Measurements from ENCODE around the gene SKI. TPM values are rescaled to one million over a fixed set of nuclear protein-coding genes. Genes with fewer than 3 reads are reported as not detected.
"Not testable (repeated sequence)": the region's sequence is repeated elsewhere in the genome, so short reads cannot be mapped to it uniquely, and the experiment has no call there.

Gene SKI
- polyA plus RNA-seq, 4 donors: 45.4 to 62.9 (median 58.6) TPM

DNA sequence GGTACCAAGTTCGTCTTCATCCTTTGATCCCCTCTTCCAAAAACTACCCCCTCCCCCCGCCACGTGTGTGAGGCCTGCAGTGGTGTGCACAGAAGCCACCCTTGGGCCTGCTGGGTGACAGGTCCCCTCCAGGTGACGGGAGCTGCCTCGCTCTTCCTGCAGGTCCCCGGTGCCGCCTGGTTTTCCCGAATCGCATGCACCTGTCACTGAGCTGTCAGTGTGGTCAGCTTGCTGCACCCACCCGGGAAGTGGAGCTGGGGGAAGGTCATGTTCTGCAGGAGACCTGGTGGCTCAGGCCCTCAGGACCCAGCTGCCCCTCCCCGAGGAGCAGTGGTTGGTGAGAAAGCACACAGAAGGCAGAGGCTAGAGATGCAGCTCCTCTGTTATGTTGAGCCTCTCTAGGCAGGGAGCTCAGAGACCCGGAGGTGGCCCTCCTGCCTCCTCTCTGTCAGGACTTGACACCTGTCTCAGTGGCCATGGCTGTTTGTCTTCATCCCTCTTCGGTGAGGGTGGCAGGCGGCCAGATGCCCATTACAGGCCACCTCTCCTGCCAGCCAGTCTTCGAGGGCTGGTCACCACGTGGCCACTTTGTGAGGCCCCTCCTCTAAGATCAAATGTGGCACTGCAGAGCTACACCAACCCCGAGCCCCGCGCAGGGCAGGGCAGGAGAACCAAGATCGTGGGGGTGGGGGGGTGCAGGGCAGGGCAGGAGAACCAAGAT, 60.9 kb downstream of the SKI start:
- no peak for DNase-seq (ENCODE audit: low read depth in 4 of 4, low spot score in 2 of 4)

- DNase-seq (ENCODE audit: low read depth in 4 of 4, low spot score in 2 of 4): no peak
These were observed 61.5 kb downstream of the SKI start for GRCh38 chr1:2289607-2290006.

- DNase-seq (ENCODE audit: low read depth in 4 of 4, low spot score in 2 of 4): no peak
These were observed 62.1 kb downstream of the SKI start for GRCh38 chr1:2290171-2290578.

- no peak for DNase-seq (ENCODE audit: low read depth in 4 of 4, low spot score in 2 of 4)
These were observed 62.7 kb downstream of the SKI start for GRCh38 chr1:2290595-2291510.

DNA sequence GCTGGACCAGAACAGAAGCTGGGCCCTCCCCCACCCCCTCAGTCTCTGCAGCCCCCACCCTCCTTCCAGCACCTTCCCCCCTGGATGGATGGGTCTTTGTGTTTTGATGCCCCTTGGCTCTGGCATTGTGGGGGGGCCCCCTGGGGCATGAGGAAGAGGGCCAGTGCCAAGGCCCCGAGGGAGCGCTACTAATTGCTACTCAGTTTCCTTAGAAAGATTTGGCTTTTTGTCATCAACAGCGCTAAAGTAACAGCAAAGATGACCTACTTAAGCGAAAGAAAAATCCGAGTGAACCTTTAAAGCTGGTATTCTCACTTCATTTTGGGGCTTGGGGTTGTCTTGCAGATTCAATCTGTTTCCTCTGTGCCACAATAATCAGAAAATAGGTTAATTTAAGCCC, 63.5 kb downstream of the SKI start:
- no peak for DNase-seq (ENCODE audit: low read depth in 4 of 4, low spot score in 2 of 4)

- no peak for DNase-seq (ENCODE audit: low read depth in 4 of 4, low spot score in 2 of 4)
These were observed 64.8 kb downstream of the SKI start for GRCh38 chr1:2292725-2293450.

- DNase-seq (ENCODE audit: low read depth in 4 of 4, low spot score in 2 of 4): no peak
These were observed 66.1 kb downstream of the SKI start for GRCh38 chr1:2294033-2294724.

DNA sequence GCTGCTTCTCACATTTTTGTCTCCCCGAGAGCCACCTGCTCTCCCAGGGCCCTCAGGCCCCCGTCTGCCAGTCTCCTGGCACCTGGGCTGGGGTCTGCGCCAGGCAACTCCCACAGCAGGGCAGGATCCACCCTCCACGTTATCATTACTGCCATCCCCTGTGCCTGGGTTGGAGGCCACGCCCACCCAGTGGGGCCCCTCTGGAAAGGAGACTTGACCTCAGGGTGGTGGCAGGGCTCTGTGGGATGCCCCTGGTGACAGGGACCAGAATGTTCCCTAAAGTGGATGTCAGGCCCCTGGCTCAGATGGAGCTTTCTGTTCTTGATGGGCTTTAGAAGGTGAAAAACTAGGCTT, 66.6 kb downstream of the SKI start:
- DNase-seq (ENCODE audit: low read depth in 4 of 4, low spot score in 2 of 4): no peak

GRCh38 chr1:2295526-2295925, 67.4 kb downstream of the SKI start:
- no peak for DNase-seq (ENCODE audit: low read depth in 4 of 4, low spot score in 2 of 4)

GRCh38 chr1:2296211-2296610, 68.1 kb downstream of the SKI start:
- DNase-seq (ENCODE audit: low read depth in 4 of 4, low spot score in 2 of 4): not testable (repeated sequence)

DNA sequence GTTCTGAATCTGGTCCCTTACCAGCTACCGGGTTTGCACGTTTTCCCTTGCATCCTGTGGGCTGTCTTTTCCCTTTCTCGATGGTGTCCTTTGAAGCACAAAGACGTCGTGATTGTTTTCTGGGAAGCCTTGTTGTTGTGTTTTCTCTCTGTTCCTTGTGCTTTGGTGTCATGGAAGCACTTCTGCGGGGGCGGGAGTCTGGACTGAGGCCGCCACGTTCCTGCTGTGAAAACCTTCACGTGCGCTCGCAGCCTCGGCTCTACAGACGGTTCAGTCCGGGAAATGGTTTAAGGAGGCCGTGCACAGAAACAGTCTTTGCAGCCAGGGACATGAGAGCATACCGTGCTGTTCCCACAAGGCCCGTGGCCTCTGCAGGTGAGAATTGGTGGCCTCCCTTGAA, 68.5 kb downstream of the SKI start:
- DNase-seq (ENCODE audit: low read depth in 4 of 4, low spot score in 2 of 4): no peak

- DNase-seq (ENCODE audit: low read depth in 4 of 4, low spot score in 2 of 4): no peak
These were observed 69.3 kb downstream of the SKI start for GRCh38 chr1:2297246-2298011.

GRCh38 chr1:2298685-2299084, 70.6 kb downstream of the SKI start:
- no peak for DNase-seq (ENCODE audit: low read depth in 4 of 4, low spot score in 2 of 4)

DNA sequence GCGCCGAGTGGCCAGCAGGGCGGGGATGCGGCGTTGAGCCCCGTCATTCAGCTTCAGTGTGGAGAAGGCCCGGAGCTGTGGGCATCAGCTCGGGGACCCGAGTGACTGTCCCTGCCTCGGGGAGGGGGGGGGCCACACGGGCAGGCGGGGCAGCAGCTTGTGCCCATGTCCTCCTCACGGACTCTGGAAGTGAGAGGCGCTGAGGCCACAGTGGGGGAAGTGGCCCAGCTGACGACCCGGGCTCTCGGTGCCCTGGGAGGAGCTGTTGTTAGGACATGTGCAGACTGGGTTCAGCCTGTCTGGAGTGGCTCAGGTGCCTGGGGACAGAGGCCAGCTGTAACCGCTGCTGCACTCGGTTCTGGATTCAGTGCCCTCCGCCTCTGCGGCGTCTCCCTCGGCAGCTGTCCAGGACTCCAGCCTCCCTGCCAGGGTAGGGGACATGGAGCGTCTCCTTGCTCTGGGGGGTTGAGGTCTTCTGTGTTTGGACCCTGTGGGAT, 71.1 kb downstream of the SKI start:
- DNase-seq (ENCODE audit: low read depth in 4 of 4, low spot score in 2 of 4): no peak

GRCh38 chr1:2300004-2300771, 72.1 kb downstream of the SKI start:
- DNase-seq (ENCODE audit: low read depth in 4 of 4, low spot score in 2 of 4): no peak

DNA sequence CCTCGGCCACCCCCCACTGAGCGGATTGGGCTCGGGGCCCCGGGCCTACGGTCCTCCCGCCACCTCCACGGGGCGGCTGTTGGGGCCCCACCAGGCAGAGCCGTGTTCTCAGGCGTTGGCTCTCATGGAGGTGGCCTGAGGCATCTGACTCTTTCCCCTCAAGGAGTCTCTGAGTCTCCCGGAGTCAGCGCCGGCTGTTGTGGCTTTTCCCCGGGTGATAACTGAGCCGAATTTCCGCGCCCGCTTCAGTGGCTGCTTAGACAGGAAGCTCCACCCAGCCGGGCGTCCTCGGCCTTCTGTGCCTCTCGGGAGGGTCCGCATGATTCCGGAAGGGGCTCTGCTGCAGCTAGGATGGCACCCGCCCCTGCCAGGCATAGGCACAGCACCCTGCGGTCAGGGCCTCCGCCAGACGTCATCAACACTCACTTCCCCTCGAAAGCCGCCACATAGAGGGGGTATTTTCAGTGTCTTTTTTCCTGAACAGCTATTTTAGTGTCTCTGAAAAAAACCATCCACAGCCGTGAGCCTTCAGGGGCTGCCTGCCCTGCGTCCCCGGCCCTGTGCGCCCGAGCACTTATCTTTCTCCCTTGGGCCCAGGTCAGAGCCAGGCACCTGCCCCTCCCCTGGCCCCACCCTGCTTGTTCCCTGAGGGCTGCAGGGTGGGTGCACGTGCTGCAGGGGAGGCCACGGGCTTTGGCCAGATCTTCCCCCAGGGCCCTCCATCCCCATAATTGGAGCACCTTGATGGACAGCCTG, 72.9 kb downstream of the SKI start:
- DNase-seq (ENCODE audit: low read depth in 4 of 4, low spot score in 2 of 4): no peak

DNA sequence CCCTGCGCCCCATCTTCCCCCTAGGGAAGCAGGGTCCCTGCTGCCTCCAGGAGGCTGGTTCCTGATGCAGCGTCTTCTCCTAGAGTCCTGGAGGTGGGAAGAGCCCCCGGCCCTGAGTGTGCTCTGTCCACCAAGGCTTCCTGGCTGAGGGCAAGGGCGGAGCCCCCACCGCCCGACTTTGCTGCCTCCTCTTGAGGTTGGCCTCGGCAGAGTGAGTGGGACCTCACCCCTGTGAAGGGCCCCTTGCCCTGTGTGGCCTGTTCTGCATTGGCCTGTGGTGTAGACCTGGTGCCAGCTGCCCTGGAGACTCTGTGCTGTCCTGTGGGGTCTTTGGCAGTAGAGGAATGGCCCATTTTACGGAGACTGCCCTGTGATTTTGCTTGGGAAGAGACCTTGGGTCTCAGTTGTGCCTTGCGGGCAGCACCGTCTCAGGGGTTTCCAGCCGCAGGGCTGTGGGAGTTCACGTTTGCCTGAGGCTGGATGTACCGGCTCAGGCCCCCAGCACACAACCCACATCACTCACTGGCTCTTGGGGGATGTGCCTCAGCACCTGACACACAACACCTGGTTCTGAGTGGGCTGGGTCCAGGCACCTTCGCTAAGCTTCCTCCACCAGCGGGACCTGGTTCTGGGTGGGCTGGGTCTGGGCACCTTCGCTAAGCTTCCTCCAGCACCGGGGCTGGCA, 73.6 kb downstream of the SKI start:
- DNase-seq (ENCODE audit: low read depth in 4 of 4, low spot score in 2 of 4): no peak

Data from left renal cortex interstitium (tissue), 4 donors.